NCI-H2171 (cell line): Measurements from ENCODE around the gene APRT.
"Not testable (repeated sequence)": the region's sequence is repeated elsewhere in the genome, so short reads cannot be mapped to it uniquely, and the experiment has no call there.

Experiments used
- DNase-seq: peaks from one replicate; lab custom pipeline; 2025; lab: John Stamatoyannopoulos, UW

Gene APRT

DNA sequence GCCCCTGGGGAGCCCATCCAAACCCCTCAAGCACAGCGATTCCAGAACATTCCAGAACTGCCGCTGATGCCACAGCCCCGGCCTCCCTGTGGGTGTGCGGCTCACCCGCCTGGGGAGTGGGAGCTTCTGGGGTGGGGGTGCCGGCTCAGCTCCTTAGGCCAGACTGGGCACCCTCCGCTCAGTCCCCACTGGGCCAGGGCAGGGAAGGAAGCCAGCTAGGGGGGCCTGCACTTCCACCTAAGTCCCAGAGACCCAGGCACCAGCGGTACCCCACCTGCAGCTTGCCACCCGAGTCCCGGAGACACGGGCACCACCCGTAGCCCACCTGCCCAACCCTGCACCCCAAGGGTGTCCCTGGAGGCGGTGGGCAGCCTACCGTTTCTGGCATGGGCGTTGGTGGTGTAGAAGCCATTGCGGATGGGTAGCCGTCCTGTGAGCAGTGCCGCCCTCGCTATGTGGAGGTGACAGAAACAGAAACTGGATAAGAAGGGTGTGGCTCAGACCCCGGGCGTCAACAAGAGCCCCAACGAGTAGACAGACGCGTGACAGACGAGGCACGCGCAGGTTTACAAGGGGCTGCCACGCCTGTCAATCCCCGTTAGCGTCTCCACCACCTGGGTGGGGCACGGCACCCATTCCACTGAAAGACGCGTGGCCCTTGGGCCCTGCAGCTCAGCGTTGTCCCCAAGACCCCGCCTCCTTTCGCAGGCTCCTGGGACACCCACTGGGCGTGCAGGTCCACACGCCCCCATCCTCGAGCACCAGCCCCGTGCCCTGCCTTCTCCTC, 30.0 kb upstream of the APRT start:
- no peak for DNase-seq

DNA sequence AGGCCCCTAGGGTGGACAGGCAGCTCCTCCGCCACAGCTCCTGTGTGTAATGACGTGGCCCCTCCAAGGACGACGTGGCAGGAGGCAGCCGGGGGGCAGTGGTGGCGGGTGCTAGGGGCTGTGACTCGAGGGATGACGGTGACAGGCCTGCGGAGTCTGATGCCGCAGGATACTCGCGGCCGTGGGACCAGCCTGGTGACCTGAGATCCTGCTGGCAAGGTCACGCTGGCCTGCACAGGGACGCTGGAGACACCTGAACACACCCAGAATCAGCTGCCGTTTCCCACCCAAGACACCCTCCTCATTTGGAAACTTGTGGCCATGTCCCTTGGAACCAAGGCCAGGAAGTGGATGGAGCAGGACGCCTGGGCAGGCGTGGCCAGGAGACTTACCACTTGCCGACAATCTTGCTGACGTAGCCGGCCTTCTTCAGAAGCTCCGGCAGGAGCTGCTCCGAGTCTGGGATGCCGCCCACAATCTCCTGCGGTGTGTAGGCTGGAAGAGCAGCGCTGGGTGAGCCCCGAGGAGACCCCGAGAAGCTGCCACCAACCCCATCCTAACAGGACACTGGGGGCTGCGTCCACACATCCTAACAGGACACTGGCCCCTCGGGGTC, 29.0 kb upstream of the APRT start:
- DNase-seq = no peak

GRCh38 chr16:88839745-88840599, 28.2 kb upstream of the APRT start:
- no peak for DNase-seq

DNA sequence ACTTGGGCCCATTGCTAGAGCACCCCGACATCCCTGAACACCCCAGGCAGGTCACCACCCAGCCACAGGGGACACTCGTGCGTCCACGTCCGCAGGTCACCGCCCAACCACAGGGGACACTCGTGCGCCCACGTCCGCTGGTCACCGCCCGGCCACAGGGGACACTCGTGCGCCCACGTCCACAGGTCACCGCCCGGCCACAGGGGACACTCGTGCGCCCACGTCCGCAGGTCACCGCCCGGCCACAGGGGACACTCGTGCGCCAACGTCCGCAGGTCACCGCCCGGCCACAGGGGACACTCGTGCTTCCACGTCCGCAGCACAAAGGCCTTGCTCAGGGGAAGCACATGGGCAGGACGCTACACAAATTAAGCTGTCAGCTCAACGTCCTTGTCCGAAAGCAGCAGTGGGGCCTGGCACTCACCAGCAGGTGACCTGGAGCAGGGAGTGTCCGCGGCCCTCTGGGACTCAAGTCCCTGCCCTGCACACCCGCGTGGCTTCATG, 27.4 kb upstream of the APRT start:
- DNase-seq = no peak

DNA sequence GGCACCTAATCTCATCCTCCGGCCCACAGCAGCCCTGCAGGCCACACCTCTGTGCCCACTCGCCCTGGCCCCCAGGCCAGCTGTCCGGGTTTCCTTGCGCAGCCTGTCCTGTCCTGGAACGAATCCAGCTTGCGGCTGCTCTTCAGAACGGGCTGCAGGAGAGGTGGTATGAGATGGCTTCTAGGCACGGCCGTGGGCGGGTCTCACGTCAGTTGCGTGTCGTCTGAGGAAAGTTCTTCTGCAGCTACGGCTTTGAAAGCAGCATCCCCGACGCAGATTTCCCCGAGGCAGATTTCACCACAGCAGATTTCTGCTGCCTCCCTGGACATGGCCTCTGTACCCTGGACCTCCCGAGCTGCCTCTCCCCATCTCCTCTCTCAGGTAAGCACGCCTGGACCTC, 26.8 kb upstream of the APRT start:
- no peak for DNase-seq

- DNase-seq = no peak
Observed at GRCh38 chr16:88837806-88838205, 26.1 kb upstream of the APRT start.

DNA sequence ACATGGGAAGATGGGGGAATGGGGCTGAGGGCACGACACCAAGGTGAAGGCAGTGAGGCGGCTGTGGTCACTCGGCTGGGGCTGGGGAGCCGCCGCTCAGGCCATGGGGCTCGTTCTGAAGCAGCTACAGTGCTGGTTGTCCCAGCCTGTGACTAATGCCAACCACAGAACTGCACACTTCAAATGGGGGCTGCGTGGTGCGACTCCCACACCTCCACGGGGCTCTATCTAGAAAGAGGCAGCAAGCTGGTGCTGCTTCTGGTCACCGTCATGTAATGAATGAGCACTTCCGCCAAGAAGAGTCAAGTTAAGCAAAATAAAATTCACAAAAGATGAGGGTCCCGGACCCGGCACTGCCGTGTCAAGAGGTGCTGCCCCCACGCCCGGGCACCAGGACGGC, 25.1 kb upstream of the APRT start:
- no peak for DNase-seq

GRCh38 chr16:88835818-88836217, 24.1 kb upstream of the APRT start:
- no peak for DNase-seq

DNA sequence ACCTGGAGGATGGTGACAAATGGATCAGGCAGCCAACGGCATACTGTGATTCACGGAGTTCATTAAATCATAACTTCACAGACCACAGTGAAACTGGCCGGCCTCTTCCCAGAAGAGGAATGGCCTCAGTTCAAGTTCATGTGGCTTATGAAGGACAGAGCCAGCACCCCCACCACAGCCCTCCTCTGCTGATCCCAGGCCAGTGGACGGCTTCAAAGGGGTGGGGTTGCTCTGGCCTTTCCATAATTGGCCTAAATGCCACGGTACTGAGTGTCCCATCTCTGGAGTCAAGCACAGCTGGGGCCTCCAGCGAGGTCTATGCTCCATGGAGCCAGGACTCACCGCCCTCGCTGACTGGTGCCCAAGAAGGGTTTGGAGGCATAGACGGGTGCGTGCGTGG, 23.7 kb upstream of the APRT start:
- no peak for DNase-seq

- DNase-seq = no peak
Observed at GRCh38 chr16:88834670-88835069, 22.9 kb upstream of the APRT start.

DNA sequence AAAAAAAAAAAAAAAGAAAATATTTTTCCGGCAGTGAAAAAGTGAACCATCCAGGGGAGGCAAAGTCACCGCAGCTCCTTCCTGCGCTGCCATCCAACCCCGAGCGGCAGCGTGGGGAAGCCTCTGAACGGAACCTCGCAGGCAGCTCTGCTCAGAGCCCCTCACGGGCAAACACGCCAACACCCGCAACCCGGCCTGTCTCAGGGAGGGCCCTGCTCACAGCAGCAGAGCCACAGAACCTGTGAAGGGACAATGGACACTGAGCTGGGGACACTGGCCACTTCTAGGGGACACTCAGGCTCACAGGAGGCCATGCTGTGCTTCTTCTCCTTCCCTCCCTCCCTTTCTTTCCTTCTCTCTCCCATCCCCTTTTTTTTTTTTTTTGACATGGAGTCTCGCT, 21.4 kb upstream of the APRT start:
- no peak for DNase-seq

DNA sequence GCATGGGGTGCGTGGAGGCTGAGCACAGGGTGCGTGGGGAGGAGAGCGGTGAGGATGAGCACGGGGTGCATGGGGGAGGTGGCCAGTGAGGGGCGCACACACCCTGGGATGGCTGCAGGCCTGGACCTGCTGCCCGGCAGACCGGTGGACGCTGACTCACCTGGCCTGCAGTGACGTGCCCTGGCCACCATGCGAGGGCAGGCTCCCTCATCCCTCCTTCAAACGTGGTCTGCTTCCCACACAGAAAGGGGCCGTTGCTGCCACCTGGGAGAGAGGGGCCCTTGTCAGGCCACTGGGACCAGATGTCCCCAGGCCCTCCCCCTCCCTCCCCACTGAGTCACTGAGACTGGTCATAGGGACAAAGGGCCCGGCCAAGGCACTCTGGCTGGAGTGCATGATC, 20.1 kb upstream of the APRT start:
- DNase-seq = no peak

DNA sequence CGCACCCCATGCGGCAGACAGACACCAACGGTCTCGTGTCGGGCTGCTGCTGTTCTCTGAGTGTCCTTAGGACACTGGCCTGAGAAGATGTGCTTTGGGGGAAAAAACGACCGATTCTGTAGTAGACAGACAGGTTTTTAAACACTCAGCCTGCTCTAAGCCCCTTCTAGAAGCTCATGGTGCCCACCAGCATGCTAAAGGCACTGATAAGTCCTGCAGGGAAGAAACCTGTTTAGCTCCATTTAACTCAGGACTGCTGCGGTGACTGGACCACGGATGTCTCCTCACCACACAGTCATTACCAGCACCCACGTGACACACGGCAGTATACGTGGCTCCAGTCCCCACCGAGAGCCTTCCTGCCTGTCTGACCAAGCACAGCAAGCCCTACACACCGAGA, 19.1 kb upstream of the APRT start:
- no peak for DNase-seq

DNA sequence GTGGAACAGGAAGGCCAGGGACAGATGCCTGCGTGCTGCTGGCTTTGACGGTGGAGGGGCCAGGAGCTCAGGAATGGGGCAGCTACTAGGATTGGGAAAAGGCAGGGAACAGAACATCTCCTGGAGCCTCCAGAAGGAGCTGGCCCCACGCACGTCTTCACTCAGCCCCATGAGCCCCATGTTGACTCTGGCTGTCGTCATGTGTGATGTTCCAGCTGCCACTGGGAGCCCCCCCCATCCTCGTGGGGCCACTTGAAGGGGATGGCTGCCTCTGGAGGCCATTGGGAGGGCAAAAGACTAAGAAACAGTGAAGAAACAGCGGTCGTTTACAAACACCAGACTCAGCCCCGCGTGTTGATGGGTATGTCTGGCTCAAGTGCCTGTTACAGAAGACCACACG, 18.5 kb upstream of the APRT start:
- peak; percentile 5 for DNase-seq

DNA sequence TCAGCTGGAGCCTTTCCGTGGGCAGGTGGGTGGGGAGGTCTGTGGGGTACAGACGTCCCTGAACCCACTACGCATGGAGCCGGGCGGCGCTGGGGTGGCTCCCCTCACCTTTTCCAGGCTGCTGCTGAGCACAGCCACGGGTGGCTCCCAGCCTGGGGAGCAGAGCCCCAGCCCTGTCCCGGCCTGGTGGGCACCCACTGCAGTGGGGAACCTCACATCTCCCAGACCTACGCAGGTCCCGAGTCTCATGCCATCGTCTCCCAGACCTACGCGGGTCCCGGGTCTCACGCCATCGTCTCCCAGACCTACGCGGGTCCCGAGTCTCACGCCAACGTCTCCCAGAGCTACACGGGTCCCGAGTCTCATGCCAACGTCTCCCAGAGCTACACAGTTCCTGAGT, 17.0 kb upstream of the APRT start:
- no peak for DNase-seq

- no peak for DNase-seq
Observed at GRCh38 chr16:88827727-88828126, 16.0 kb upstream of the APRT start.

- DNase-seq = no peak
Observed at GRCh38 chr16:88826070-88826840, 14.5 kb upstream of the APRT start.

DNA sequence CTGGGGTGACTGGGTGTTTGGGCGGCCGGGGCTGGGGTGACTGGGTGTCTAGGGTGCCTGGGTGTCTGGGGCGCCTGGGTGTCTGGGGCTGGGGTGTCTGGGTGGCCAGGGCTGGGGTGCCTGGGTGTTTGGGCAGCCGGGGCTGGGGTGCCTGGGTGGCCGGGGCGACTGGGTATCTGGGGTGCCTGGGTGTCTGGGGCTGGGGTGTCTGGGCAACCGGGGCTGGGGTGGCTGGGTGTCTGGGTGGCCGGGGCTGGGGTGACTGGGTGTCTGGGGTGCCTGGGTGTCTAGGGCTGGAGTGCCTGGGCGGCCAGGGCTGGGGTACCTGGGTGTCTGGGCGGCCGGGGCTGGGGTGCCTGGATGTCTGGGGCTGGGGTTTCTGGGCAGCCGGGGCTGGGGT, 13.4 kb upstream of the APRT start:
- no peak for DNase-seq

GRCh38 chr16:88824256-88825077, 12.7 kb upstream of the APRT start:
- DNase-seq = no peak

- not testable (repeated sequence) for DNase-seq
Observed at GRCh38 chr16:88823646-88824045, 11.9 kb upstream of the APRT start.
